ENCODE results near the gene GSKIP.
A peak's percentile ranks its signal among the peaks of the same experiment; 100 is the strongest.

Gene GSKIP

DNA sequence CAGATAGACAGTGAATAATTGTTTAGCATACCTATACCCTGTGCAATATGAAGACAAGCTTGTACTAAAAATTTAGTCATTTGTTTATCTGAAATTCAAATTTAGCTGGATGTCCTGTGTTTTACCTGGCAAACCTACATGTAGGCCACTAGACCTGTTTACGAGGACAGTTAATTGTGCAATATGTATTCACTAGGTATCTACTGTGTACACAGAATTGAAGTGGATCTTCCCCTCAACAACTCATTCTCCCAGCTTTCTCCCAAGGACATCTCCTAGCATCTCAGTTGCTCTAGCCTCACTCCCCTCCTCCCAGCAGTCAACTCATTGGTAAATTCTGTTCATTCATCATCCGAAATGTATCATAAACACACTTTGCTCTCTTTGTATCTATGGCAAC, 53.9 kb downstream of the GSKIP start:
- no peak for DNase-seq
- Mint-ChIP-seq H3K4me3 (no peak overlapping the region), H3K27ac (no peak overlapping the region), H3K4me1 (ENCODE audit: low read depth) (no peaks in the 10 kb centered on the region), H3K27me3 (no peaks in the 10 kb centered on the region), H3K9me3 (no peaks in the 10 kb centered on the region), H3K36me3 (ENCODE audit: low read depth) (no peaks in the 10 kb centered on the region)

DNA sequence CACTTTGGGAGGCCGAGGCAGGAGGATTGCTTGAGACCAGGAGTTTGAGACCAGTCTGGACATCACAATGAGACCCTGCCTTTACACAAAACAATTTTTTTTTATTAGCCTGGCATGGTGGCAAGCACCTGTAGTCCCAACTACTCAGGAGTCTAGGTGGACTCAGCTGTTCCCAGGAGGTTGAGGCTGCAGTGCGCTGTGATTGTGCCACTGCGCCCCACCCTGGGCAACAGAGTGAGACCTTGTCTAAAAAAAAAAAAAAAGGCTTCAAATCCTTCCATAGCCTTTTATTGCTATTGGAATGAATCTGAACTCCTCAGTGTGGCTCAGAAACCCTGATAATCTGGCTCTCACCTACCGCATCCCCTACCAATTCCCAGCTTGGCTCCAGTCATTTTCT, 54.7 kb downstream of the GSKIP start:
- no peaks in the 10 kb centered on the region for H3K4me1 Mint-ChIP-seq (ENCODE audit: low read depth)
- no peaks in the 10 kb centered on the region for H3K36me3 Mint-ChIP-seq (ENCODE audit: low read depth)
- no peaks in the 10 kb centered on the region for H3K9me3 Mint-ChIP-seq
- H3K27ac Mint-ChIP-seq: no peak overlapping the region
- DNase-seq: no peak
- H3K27me3 Mint-ChIP-seq: no peaks in the 10 kb centered on the region
- H3K4me3 Mint-ChIP-seq: no peak overlapping the region

DNA sequence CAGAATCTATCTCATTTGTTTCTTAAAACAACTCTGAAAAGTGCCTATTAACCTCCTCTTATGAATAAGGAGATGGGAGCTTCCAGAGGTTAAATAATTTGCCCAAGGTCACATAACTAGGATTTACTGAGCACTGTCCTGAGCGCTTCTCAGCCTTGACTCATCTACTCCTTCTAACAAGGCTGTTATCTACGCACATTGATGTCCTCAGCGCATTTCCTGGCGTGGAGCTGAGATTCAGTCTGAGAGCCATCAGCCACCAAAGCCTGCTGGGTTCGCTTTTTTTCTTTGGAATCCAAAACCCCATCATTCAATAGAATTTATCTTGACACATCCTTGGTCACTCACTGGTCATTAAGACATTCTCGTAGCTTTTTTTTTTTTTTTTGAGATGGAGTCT, 57.9 kb downstream of the GSKIP start:
- Mint-ChIP-seq H3K4me1 (ENCODE audit: low read depth) (peaks cover 4% of the 10 kb centered on the region), H3K27me3 (peaks cover 5% of the 10 kb centered on the region), H3K27ac (no peak overlapping the region), H3K36me3 (ENCODE audit: low read depth) (no peaks in the 10 kb centered on the region), H3K4me3 (no peak overlapping the region), H3K9me3 (no peaks in the 10 kb centered on the region)
- no peak for DNase-seq

DNA sequence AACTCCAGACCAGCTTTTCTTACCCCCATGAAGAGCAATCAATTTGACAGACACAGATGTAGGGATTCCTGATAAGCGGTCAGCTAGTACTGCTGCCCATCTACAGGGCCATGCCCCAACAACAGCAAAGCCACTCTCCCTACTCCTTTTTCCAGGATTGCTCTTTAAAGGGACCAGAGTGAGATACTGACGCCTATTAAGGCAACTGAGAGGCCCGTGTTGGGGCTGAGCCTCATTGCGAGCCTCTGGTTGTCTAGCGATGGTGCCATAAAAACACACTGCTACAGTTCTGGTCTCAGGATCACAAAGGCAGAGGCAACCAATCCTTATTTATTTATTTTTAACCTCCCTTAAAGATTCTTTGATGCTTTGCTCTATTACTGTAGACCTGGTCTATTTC, 59.7 kb downstream of the GSKIP start:
- Mint-ChIP-seq H3K27me3 (peaks cover 5% of the 10 kb centered on the region), H3K9me3 (no peaks in the 10 kb centered on the region), H3K27ac (no peak overlapping the region), H3K4me3 (no peak overlapping the region), H3K4me1 (ENCODE audit: low read depth) (peaks cover 4% of the 10 kb centered on the region), H3K36me3 (ENCODE audit: low read depth) (no peaks in the 10 kb centered on the region)
- DNase-seq: no peak

DNA sequence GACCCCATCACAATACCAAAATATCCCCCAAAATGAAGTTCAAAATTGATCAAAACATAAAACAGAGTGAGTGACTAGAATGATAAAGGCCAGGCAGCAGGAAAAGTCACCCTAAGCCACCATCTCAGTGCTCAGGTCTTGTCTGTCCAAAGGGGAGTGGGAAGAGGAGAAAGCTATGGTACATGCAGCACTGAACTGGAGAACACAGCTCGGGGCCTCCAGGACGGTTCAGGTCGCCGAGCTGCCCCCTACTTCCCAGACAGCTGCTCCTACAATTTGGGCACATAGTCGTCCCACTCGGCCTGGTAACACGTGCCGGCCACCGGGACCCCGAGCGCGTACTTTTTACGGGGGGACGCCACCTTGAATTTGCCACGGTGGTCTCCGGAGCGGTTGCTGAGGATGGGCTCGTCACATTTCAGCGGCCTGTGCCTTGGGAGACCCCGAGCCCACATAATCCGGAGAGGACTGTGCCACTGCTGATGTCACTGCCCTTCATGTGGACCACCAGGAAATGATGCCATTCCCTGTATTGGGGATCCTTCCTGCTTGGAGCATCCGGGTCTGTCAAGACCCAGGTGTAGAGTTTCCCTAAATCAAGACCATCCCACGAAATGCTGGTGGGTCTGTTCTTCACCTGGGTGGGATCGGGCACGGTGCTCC, 60.3 kb downstream of the GSKIP start:
- DNase-seq: no peak
- Mint-ChIP-seq H3K27ac (no peak overlapping the region), H3K9me3 (no peaks in the 10 kb centered on the region)

DNA sequence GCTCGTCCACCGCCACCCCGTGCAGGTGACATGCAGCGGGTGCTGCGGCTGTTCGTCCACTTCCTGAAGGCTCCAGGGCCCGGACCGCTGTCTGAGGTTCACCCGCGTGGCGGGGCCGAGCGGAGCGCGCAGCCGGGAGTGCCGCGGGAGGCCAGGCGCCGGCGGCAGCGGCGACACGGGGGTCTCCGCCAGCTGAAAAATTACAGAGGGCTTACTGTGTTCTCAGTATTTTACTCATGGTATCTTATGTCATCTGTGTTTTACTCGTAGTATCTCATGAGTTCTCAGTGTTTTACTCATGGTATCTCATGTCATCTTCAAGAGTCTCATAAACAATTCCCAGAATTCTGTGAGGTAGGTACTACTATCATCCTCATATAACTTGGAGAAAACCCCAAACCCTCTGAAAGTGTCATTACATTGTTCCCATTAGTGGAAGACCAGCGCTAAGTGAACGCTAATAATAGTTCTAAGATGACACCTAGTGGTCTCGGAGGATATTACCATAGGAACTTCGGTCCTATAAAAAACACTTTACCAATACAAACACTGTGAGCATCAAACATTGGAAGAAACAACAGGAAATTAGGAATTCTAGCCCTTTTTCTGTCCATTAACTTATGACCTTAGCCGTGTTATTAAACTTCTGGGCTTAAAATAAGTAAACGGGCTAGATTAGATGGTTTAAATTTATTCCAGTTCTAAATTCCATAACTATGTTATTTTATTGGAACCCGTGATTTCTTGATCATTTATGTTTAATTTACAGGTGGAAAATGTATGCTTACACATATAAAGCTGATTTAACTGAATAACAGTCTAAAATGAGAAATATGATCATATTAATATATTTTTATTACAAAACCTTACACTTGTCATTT, 61.0 kb downstream of the GSKIP start:
- peak overlapping the region; percentile 72 for H3K4me3 Mint-ChIP-seq
- H3K27me3 Mint-ChIP-seq: peaks cover 5% of the 10 kb centered on the region
- H3K27ac Mint-ChIP-seq: no peak overlapping the region
- DNase-seq: peak; percentile 59
- no peaks in the 10 kb centered on the region for H3K36me3 Mint-ChIP-seq (ENCODE audit: low read depth)
- peaks cover 4% of the 10 kb centered on the region for H3K4me1 Mint-ChIP-seq (ENCODE audit: low read depth)
- no peaks in the 10 kb centered on the region for H3K9me3 Mint-ChIP-seq

More for the DNA sequence above, 60.3 kb downstream of the GSKIP start:
- H3K4me3 Mint-ChIP-seq: peak overlapping the region; percentile 72
- H3K27me3 Mint-ChIP-seq: peaks cover 5% of the 10 kb centered on the region
- H3K4me1 Mint-ChIP-seq (ENCODE audit: low read depth): peaks cover 4% of the 10 kb centered on the region
- no peaks in the 10 kb centered on the region for H3K36me3 Mint-ChIP-seq (ENCODE audit: low read depth)

DNA sequence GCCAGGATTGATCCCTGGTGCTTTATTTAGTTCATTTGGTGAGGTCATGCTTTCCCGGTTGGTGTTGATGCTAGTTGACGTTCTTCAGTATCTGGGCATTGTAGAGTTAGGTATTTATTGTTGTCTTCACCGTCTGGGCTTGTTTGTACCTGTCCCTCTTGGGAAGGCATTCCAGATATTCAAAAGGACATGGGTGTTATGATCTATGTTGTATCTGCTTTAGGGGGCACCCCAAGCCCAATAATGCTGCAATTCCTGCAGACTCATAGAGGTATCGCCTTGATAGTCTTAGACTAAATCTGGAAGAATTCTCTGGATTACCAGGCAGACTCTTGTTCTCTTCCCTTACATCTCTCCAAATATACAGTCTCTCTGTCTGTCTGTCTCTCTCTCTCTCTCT, 70.7 kb downstream of the GSKIP start:
- no peak overlapping the region for H3K27ac Mint-ChIP-seq
- H3K4me3 Mint-ChIP-seq: no peak overlapping the region
- H3K36me3 Mint-ChIP-seq (ENCODE audit: low read depth): no peaks in the 10 kb centered on the region
- no peaks in the 10 kb centered on the region for H3K4me1 Mint-ChIP-seq (ENCODE audit: low read depth)
- H3K9me3 Mint-ChIP-seq: no peaks in the 10 kb centered on the region
- H3K27me3 Mint-ChIP-seq: peaks cover 8% of the 10 kb centered on the region
- DNase-seq: no peak

Measured in activated T-cell treated with anti-CD3 and anti-CD28 coated beads, Interleukin-2, amount 50 U/mL, for 24 hours (primary cell).